Activated CD4-positive, alpha-beta T cell treated with anti-CD3 and anti-CD28 coated beads, Interleukin-2, amount 50 U/mL, for 48 hours (primary cell): ENCODE results near the gene ERLIN1.

Experiments used
- DNase-seq, 2 experiments: peaks; one replicate each; pipeline ENCODE4 v3.0.0-alpha.2; 2020

The ERLIN1 gene

DNA sequence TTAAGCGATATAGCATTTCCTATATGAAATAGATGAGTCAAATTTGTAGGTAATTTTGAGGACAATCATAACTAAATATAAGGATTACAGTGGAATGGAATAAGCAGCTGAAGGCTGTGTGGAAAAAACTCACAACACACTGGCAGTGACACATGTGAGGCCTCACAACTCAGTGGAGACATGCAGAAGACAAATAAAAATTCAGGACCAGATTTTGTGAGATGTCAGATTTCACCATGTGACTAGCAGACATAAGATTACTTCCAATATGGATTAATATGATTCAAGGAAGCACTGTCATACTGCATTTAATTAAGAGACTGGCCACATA is 17.6 kb downstream of the ERLIN1 start:
- no peak for DNase-seq

DNA sequence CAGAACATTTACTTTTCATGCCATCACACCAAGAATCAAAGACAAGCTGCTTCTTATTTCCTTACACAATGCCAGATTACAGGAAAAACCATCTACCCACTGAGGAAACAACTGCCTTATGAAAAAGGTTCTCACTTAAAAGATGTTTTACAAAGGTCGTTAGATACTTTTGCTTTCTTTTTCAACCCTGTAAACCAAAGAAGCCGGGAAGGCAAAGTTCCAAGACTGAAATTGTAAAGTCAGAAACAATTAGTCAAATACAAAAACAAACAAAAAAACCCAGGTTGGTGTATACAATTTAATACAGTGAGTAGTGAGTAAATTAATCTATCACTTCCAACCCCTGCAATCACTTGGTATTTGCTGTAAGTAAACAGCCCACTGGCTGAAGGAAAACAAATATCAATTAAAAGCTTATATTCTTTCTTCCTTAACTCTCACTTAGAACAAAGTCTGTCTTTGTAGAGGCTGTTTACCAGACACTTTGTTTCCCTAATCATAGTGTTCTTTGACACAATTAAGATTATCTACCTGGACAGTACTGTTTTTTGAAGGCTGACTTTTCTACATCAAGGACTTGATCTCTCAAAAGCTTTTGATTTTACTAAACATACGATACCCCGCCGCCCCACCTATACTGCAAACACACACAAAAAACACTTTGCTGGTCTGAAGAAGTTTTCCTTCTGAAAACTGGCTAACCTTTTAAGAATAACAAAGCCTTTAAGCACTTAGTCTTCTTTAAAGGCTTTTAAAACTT is 18.1 kb downstream of the ERLIN1 start:
- DNase-seq, result no peak

DNA sequence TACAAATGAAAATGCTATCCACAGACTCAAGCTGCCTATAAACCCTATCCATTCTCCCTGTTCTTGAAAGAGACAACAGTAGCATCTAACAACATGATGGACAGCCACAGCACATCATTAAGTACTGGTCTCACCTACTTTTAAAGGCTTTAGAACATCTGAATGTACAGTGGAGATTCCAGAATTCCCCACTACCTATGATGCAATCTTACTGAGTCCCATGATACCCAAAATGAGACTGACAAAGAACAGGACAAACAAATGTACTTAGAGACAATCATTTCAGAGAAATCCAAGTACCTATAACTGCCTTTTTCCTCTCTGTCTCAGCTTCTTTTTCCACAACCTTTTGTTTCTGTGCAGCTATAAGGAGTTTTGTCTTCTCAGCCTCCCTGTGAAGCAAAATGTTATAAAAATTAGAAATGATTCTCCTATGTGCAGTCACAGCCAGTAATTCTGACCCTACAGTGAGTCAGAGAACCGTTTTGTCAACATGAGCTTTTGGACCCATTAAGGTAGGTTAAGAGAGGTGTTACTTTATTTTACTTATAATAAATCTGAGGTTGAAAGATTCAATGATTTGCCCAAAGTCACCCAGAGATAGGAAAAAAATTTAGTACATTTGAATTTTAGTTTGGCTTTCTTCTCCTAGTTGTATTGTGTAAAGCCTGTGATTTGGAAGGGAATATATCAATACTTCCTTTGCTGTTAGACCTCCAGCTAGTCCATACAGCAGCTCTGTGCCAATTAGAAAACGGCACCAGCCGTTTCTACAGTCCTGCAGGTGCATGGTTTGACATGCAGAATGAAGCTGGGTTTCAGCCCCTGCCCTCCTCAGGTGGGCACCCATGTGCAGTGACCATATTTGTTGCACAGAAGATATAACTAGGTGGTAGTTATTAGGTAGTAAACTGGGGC is 21.9 kb downstream of the ERLIN1 start:
- no peak for DNase-seq

- DNase-seq, result no peak
These were observed 23.1 kb downstream of the ERLIN1 start for GRCh38 chr10:100162696-100163095.

DNA sequence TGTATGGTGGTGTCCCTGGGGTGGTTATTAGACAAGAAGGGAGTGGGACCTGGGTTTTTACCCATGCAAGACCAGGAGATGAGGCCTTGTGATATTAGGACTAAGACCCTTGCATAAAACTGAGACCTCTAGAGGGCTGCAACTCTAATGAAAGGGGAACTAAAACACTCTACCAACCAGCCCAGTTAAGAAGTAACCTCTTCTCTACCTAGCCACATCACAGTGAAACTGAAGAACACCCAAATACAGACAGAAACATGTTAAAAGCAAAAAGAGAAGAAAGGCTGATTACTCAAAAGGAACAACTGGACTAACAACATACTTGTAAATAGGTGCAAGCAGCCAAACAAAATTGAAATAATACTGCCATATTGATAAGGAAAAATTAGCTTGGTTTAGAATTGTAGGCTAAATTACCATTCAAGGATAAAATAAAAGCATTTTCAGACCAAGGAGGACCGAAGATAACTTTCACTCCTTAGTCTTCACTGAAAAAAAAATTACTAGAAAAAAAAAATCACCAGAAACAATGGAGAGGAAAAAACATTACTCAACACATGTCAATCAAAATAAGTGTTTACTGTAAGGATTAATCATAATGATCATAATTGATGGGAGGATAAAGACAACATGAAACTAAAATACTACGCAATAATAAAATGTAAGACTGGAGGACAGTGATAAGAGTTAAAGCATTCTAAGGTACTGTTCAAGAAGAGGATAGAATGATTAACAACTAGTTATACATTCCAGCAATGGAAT is 27.6 kb downstream of the ERLIN1 start:
- DNase-seq, result no peak

DNA sequence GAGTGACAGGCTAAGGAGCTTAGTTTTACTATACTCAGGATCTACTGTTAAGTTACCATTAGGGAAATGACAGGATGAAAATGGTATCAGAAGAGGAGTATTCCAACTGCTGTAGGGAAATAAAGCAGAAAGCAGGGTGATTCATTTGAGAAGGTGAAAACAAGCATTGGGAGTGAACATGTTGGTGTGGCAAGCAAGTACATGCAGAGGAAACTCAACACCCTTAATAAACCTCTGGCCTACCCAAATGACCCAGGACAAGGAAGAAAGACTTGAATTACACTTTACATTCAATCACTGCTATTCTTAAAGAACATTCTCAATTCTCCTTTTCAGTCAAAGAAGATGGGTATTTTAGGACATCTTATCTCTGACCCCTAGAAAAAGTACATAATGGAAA is 28.7 kb downstream of the ERLIN1 start:
- no peak for DNase-seq

DNA sequence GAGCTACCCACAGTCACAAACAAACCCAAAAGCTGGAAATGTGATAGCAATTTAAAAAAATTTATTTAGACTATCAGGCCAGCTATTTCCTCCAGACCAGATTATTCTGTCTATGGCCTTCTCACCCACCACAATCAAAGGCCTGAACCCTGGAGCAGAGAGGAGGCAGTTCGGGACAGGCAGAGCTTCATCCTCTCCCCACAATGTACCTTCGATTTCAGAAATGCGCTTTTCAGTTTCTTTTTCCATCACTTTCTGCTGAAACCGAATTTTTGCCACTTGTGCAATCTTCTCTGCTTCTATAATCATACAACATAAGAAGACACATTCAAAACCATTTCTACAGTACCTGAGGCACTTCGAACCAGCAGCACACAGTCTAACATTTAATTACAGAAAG is 29.9 kb downstream of the ERLIN1 start:
- no peak for DNase-seq

DNA sequence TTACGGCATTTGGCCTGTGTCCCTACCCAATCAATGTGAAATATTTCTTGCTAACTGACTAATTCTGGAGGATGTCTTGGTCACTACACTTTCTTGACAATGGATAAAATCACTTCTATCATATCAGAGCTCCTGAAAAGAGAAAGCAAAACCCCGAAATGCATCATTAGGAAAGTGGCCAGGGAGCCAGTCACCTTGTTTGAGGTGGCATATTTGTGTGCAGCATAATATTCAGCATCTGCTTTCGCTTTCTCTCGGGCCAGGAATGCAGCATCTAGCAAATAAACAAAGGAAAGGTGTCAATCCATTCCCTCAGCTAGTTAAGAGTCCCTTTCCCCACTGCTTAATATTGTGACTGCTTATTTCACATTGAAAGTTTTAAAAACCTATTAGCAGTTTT is 31.2 kb downstream of the ERLIN1 start:
- no peak for DNase-seq

- DNase-seq, result no peak
These were observed 32.5 kb downstream of the ERLIN1 start for GRCh38 chr10:100153239-100153825.

- no peak for DNase-seq
These were observed 34.0 kb downstream of the ERLIN1 start for GRCh38 chr10:100151723-100152300.

DNA sequence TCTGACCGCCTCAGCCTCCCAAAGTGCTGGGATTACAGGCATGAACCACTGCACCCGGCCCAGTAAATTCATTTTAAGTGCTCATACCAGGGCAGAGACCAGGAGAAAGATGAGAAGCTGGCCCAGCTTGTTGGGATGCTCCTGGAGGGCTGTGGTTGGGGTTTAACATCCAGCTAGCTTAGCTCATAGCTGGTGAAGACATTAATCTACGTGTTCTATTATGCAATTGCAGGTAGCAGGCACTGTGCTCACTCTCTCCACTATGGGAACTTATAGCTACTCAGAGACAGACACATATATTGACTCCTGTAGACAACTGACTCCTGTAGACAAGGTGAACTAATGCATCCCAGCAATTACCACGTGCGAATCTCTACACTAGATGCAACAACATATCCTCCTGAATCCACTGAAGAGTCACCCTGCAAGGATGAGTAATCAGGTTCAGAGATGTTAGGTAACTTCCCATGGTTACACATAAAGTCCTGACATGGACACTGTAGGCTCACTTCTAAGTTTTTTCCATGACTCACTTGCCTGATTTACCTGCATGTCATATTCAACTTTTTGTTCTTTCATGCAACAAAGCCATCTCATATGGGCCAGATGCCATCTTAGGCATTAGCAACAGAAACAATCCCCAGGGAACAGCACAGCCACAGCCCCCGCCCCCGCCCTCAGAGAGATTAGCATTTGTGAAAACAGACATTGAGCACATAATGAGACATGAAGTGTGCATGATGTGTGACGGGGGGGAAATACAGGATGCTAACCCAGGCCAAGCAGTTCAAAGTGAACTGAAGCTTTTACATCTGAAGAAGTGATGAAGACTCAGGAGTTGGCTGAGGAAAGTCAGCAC is 37.2 kb downstream of the ERLIN1 start:
- DNase-seq, result peak; percentile 54 to 65

GRCh38 chr10:100146875-100147650 is 38.8 kb downstream of the ERLIN1 start:
- DNase-seq, result no peak

GRCh38 chr10:100146398-100146797 is 39.4 kb downstream of the ERLIN1 start:
- DNase-seq, result no peak

- no peak for DNase-seq
These were observed 42.1 kb downstream of the ERLIN1 start for GRCh38 chr10:100143756-100144155.

DNA sequence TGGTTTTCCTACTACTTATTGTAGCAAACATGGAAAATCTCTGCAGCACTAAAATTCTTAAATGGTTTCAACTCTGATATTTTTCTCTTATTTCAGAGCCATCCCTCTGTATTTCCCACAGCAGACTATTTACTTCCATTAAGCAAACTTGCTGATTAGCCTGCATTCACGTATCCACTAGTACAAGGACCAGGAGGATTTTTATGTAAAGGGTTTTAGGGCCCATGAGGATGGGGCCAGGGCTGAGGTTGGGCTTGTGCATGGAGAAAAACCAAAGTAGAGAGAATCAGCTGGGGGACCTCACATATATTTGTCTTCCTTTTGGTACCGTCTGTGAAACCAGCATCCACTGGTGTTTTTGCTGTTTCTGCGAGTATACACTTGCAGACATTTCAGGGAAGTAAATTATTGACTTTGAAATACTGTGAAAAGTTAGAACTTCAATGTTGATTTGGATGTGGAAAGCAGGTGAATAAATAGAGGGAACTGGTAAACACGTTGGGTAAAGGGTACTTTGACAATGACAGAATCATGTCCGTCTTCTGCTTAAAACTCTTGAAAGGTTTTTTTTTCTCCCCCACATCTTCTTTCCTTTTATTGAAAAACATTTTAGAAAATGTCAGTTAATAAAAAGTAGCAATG is 44.3 kb downstream of the ERLIN1 start:
- no peak for DNase-seq

GRCh38 chr10:100140070-100140469 is 45.8 kb downstream of the ERLIN1 start:
- no peak for DNase-seq

DNA sequence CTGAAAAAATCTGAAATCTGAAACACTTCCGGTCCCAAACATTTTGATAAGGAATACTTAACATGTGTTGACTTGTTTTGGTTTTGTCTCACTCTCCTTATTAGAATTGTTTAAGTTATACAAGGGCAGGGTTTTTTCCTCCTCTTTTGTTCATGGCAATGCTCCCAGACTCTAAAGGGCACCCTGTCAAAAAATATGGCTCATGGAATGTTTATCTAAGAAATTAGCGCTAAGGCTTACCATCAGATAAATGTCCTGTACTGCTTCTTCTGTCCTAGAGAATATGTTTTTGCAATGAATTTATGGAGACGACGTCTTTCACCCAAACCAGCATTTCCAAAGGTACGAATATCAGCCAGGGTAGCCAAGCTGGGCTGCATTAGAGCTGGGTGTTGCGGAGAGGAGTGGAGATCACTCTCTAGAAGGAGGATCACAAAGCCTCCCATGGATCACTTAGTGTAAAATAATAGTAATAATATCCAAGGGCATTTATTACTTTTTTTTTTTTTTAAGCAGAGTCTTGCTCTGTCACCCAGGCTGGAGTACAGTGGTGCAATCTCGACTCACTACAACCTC is 46.8 kb downstream of the ERLIN1 start:
- DNase-seq, result no peak

DNA sequence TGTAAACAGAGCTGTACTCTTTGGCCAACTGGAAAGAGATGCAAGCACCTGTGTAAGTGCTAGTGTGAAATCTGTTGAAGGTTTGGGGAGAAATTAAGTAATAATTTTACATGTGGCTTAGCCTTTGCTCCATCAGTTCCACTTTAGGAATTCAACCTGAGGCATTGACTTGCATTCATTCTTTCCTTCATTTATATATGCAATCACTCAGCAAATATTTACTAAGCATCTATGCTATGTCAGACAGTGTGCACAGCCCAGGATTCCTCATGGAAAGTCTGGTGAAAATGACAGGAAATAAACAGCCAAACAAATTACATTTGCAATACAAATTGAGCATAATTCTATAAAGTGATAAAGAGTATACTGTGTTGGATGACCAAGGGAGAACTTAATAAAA is 50.3 kb downstream of the ERLIN1 start:
- no peak for DNase-seq

- DNase-seq, result no peak
These were observed 52.0 kb downstream of the ERLIN1 start for GRCh38 chr10:100133801-100134200.

DNA sequence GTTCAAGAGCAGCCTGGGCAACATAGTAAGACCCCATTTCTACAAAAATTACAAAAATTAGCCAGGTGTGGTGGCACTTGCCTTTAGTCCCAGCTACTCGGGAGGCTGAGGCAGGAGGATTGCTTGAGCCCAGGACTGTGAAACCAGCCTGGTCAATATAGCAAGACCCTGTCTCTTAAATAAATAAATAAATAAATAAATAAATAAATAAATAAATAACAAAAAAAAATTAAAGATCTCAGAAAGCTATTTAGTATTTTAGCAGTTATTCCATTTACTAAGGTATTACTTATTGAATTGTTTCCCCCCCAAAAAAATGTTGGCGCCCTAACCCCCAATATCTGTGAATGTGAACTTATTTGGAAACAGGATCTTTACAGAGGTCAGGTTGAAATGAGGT is 53.4 kb downstream of the ERLIN1 start:
- no peak for DNase-seq
